Transverse colon (tissue), 4 donors: ENCODE data around the gene DNAJC7. TPM values are rescaled to one million over a fixed set of nuclear protein-coding genes. Genes with fewer than 3 reads are reported as not detected.
A peak's percentile ranks its signal among the peaks of the same experiment; 100 is the strongest.
"Not testable (repeated sequence)": the region's sequence is repeated elsewhere in the genome, so short reads cannot be mapped to it uniquely, and the experiment has no call there.

ENCODE experiments used
- DNase-seq: peaks from one replicate; pipeline ENCODE4 v3.0.0-alpha.2; 2019
- H3K27ac ChIP-seq, 4 donors: fragments of 200-600 bp; sonication (generic); 2 replicates each; pipeline ENCODE4 v1.5.1; 2016 to 2018; ENCODE audit warnings: inconsistent platforms in 4 of 4
- H3K27me3 ChIP-seq: fragments of 200-600 bp; sonication (generic); 2 replicates; pipeline ENCODE4 v1.5.1; 2017; ENCODE audit warnings: inconsistent platforms
- H3K36me3 ChIP-seq, 4 donors: fragments of 200-600 bp; sonication (generic); 2 replicates each; pipeline ENCODE4 v1.5.1; 2017 to 2019; ENCODE audit warnings: inconsistent platforms in 4 of 4
- H3K4me1 ChIP-seq, 4 donors: fragments of 200-600 bp; sonication (generic); 2 replicates each; pipeline ENCODE4 v1.5.1; 2017 to 2020; ENCODE audit warnings: inconsistent platforms in 4 of 4
- H3K4me3 ChIP-seq, 4 donors: fragments of 200-600 bp; sonication (generic); 1 replicate in 1 of 4; 2 replicates in 3 of 4; pipeline versions ENCODE4 v1.5.1 to v1.6.1; 2017 to 2019; ENCODE audit warnings: inconsistent platforms in 4 of 4
- H3K9me3 ChIP-seq, 2 donors: fragments of 200-600 bp; sonication (generic); 2 replicates each; pipeline ENCODE4 v1.5.1; 2017 to 2019; ENCODE audit warnings: inconsistent platforms in 2 of 2
- CTCF ChIP-seq, 5 experiments: fragments of 200-600 bp in 3 of 5; fragments of 450-650 bp in 2 of 5; sonication (generic) in 3 of 5; IDR thresholded peaks; 1 replicate in 2 of 5; 2 replicates in 3 of 5; pipeline ENCODE4 v1.5.1; 2016 to 2017; ENCODE audit warnings: antibody characterized with exemption in 5 of 5, inconsistent platforms in 3 of 5, mild to moderate bottlenecking in 2 of 5, moderate library complexity in 1 of 5
- EP300 ChIP-seq: sonication (generic); formaldehyde crosslinking; IDR thresholded peaks from one replicate; pipeline ENCODE4 v1.6.1; 2017; ENCODE audit warnings: antibody characterized with exemption, low read depth
- POLR2A ChIP-seq: fragments of 450-650 bp; IDR thresholded peaks from one replicate; pipeline ENCODE4 v1.6.1; 2016; ENCODE audit warnings: antibody characterized with exemption, mild to moderate bottlenecking, moderate library complexity
- POLR2AphosphoS5 ChIP-seq, 3 donors: sonication (generic); formaldehyde crosslinking; IDR thresholded peaks; one replicate each; pipeline ENCODE4 v1.6.1; 2016; ENCODE audit warnings: antibody characterized with exemption in 3 of 3
- WGBS, 2 donors: methylation state at CpG; one replicate each; pipeline ENCODE4 v1.1.5; 2018; ENCODE audit warnings: low coverage in 1 of 2; 5-methylcytosine and 5-hydroxymethylcytosine counted together
- in situ Hi-C, 4 donors: fragments of 200-750 bp; cut with MboI; loops; one replicate each; pipeline versions ENCODE4 v1.15.0 to v1.15.1; 2017; ENCODE audit warnings: low sequenced_read_pairs in 3 of 4, low pct_ligation_motif_present in 1 of 4, low pct_unique_long_range_greater_than_20kb in 1 of 4
- intact Hi-C: fragments of 100-400 bp; cut with DNase I; formaldehyde crosslinking; loops from one replicate; pipeline ENCODE4 v1.15.1; 2023; ENCODE audit warnings: low total_unique reads
- total RNA-seq, 4 donors: library from RNA; depleted of rRNA; stranded (reverse); fragments of >200 nt; gene quantifications; one replicate each; pipeline ENCODE4 v1.1.0, GENCODE V29; 2016

Gene DNAJC7
- total RNA-seq, 4 donors from 2014 or later: 18.1 to 87.5 (median 64.5) TPM

DNA sequence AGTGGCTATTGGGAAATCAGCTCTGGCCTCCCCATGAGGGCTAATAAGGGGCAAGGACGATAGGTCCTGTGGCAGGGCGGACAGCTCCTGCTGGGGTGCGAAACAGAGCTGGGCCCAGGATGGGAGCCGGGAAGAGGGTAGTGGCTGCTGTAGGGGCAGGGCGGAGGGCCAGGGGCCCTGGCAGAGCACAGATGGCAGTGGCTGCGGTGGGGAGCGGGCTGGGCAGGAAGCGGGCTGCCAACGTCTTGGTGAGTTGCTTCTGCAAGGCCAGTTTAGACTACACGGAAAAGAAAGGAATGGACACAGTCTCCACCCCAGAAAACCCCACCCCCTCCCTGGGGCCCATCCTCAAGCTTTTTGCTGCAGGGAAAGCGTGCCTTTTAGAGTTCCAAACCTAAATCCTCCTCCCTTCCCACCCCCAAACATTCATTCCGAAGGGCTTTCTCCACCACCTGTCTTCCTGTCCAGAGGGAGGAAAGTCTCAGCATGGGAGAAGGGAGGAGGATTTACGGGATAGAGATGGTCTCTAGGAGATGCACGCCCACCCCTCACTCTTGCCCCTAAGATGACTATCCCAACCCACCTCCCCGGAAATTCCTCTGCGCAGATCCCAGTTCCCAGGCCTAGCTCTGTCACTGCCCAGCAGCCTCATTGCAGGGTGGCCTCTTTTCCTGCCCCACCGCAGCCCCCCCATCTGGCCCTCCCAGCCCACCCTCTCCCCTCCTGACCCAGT is 9.8 kb upstream of the DNAJC7 start:
- TF ChIP-seq CTCF (IDR thresholded peaks at IDR 0.05): no peak
- TF ChIP-seq EP300: no peak
- TF ChIP-seq POLR2A: no peak
- no peak for TF ChIP-seq POLR2AphosphoS5 (IDR thresholded peaks at IDR 0.05)
- Histone ChIP-seq H3K27me3 (no peaks in the 10 kb centered on the region), H3K36me3 (peaks cover 0 to 17% (median 2%) of the 10 kb centered on the region in 4 donors), H3K4me3 (no peak overlapping the region), H3K9me3 (no peaks in the 10 kb centered on the region), H3K27ac (no peak overlapping the region), H3K4me1 (peaks cover 4 to 18% (median 12%) of the 10 kb centered on the region in 4 donors)
- 50 to 64% methylated on average over 1 to 17 of the region's 17 CpGs for WGBS, 2 donors
- in situ Hi-C loops (no loop called here), intact Hi-C loops (loop anchor here (5.0 kb wide), 2 partner anchors 70 to 85 kb away; partner anchors contain the start of genes DHX58 and ZNF385C)
- no peak for DNase-seq

DNA sequence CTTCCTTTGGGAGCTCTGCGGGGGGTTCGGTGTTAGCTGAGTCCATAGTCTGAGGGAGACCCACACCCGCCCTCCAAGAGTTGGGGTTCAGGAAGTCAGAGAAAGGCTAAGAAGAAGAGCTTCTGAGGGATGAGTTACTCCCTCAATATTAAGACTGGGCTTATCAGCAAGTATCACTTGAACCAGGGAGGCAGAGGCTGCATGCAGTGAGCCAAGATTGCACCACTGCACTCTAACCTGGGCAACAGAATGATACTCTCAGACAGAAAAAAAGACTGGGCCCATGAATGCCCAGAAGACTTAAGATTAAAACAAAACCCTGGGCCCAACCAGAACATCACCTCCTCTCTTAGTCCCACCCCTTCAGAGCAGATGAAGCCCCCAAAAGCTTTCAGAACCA is 8.7 kb upstream of the DNAJC7 start:
- in situ Hi-C loops (no loop called here), intact Hi-C loops (loop anchor here (5.0 kb wide), 2 partner anchors 71 to 86 kb away; partner anchors contain the start of genes DHX58 and ZNF385C)
- peaks cover 9 to 24% (median 17%) of the 10 kb centered on the region in 4 donors for H3K4me1 ChIP-seq
- no peak overlapping the region for H3K4me3 ChIP-seq
- H3K9me3 ChIP-seq: no peaks in the 10 kb centered on the region
- TF ChIP-seq CTCF (IDR thresholded peaks at IDR 0.05): no peak
- H3K27me3 ChIP-seq: no peaks in the 10 kb centered on the region
- H3K27ac ChIP-seq: no peak overlapping the region
- DNase-seq: no peak
- WGBS, 2 donors: 94 to 100% methylated on average over 2 to 3 of the region's 3 CpGs
- peaks cover 0 to 17% (median 2%) of the 10 kb centered on the region in 4 donors for H3K36me3 ChIP-seq

DNA sequence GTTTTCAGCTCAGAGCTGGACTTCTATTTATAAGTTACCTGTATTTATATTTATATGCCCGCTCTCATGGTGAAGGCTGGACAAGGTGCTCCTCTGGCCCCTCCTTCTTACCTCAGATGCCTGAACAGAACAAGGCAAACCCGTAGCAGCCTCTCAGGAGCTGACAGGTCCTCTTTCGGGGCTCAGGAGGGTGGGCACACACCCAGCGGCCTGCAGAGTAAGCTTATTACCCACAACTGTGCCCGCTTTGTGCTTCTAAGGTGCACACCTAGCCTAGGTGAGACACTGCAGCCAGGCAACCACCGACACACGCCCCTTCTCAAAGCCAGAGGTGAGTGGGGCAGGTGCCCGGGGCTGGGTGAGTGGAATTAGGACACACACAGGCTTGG is 7.9 kb upstream of the DNAJC7 start:
- intact Hi-C loops (loop anchor here (5.0 kb wide), 2 partner anchors 72 to 87 kb away; partner anchors contain the start of genes DHX58 and ZNF385C), in situ Hi-C loops (no loop called here)
- Histone ChIP-seq H3K27ac (peak overlapping the region; percentile 57 to 77 (median 69)), H3K27me3 (no peaks in the 10 kb centered on the region), H3K4me3 (no peak overlapping the region), H3K36me3 (peaks cover 0 to 17% (median 2%) of the 10 kb centered on the region in 4 donors), H3K9me3 (no peaks in the 10 kb centered on the region), H3K4me1 (peaks cover 13 to 31% (median 24%) of the 10 kb centered on the region in 4 donors)
- DNase-seq: no peak
- TF ChIP-seq CTCF (IDR thresholded peaks at IDR 0.05): no peak
- no peak for TF ChIP-seq POLR2A
- TF ChIP-seq EP300: no peak
- TF ChIP-seq POLR2AphosphoS5 (IDR thresholded peaks at IDR 0.05): no peak
- 60% methylated on average over 8 of the region's 8 CpGs; no CpG with 5 or more reads in 1 of the 2 donors for WGBS, 2 donors

DNA sequence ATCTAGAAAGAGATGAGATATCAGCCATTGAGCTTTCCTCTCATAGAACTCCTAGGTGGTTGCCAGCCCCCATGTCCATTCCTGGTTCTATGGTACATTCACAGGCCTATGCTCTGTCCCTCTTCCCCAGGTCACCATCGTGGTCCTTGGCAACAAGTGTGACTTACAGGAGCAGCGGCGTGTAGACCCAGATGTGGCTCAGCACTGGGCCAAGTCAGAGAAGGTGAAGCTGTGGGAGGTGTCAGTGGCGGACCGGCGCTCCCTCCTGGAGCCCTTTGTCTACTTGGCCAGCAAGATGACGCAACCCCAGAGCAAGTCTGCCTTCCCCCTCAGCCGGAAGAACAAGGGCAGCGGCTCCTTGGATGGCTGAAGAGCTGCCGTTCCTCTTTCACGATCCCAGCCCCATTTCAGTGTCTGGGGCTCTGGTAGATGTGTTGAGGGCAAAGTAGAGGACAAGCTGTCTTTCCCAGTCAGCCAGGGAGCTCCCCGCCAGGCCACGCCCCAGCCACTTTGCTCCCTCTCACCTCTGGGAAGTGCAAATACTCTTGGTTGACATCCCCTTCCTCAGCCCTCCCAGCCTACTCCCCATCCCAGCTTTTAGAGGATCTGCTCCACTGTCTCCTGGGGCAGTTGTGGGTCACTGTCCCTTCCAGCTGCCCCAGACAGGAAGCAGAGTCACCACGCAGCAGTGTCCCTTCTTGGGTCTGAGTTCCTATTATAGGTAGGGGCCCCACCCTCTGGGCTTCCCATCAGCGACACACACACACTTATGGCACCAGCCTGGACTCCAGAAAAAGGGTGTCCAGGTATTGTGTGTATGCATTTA is 6.5 kb upstream of the DNAJC7 start:
- Histone ChIP-seq H3K27ac (peak overlapping the region; percentile 57 to 77 (median 69)), H3K27me3 (no peaks in the 10 kb centered on the region), H3K9me3 (no peaks in the 10 kb centered on the region), H3K4me3 (no peak overlapping the region), H3K4me1 (peaks cover 13 to 35% (median 24%) of the 10 kb centered on the region in 4 donors), H3K36me3 (peaks cover 0 to 17% (median 2%) of the 10 kb centered on the region in 4 donors)
- intact Hi-C loops: no loop called here
- TF ChIP-seq EP300: no peak
- no peak for TF ChIP-seq POLR2AphosphoS5 (IDR thresholded peaks at IDR 0.05)
- no peak for TF ChIP-seq POLR2A
- no peak for TF ChIP-seq CTCF (IDR thresholded peaks at IDR 0.05)
- DNase-seq: no peak
- in situ Hi-C loops: loop anchor here in 1 of 4 donors (5.0 kb wide), 1 partner anchor 89 kb away; the partner anchor contains the start of gene DHX58
- 88% methylated on average over 15 of the region's 15 CpGs; no CpG with 5 or more reads in 1 of the 2 donors for WGBS, 2 donors

- H3K27me3 ChIP-seq, DNase-seq, H3K9me3 ChIP-seq, intact Hi-C loops: not testable (repeated sequence)
- 58 to 83% methylated on average over 1 to 8 of the region's 8 CpGs for WGBS, 2 donors
- in situ Hi-C loops: loop anchor here in 1 of 4 donors (5.0 kb wide), 1 partner anchor 91 kb away; the partner anchor contains the start of gene DHX58
- Histone ChIP-seq H3K36me3 (peaks cover 0 to 17% (median 2%) of the 10 kb centered on the region in 4 donors), H3K4me1 (peaks cover 23 to 49% (median 38%) of the 10 kb centered on the region in 4 donors), H3K27ac (peak overlapping the region in 3 of 4 donors; percentile 87 to 94 (median 92)), H3K4me3 (peak overlapping the region in 3 of 4 donors; percentile 89 to 97 (median 95))
Observed at GRCh38 chr17:42020845-42021244, 3.6 kb upstream of the DNAJC7 start.
